ENCODE data around the gene GRWD1. TPM values are rescaled to one million over a fixed set of nuclear protein-coding genes. Genes with fewer than 3 reads are reported as not detected.

The GRWD1 gene
- total and polyA plus RNA-seq, 4 donors: 8.9 to 38.1 (median 21.9) TPM

DNA sequence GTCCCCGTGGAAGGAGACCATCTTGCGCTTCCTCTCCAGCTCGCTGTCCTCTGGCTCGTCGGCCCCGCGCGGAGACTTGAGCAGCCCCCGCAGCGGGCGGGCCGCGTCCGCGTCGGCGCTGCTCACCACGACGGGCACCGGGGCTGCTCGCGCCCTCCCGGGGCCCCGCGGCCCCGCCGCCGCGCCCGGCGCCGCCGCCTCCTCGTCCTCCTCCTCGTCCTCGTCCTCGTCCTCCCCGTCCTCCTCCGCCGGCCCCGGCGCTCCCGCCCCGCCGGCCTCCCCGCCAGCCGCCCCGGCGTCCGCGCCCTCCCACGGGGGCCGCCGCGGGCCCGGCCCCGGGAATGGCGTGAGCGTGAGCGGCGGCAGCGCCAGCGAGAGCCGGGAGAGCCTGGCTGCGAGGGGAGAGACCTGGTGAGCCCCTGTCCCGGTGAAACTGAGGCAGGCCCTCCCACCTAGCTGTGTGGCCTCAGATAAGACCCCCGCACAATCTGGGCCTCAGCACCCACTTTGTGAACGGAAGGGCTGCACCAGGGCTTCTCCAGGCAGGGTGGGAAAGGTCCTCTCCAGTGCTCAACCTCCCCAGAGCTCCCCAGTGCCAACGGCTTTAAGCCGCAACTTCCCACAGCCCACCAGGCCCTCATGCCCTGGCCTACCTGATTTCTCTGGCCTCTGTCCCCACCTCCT, 48.1 kb downstream of the GRWD1 start:
- 4 to 8% methylated on average over 36 to 70 of the region's 70 CpGs for WGBS, 2 donors
- Histone ChIP-seq H3K36me3 (ENCODE audit: control insufficient read depth in 4 of 4, insufficient read depth in 4 of 4, low read length in 4 of 4) (no peaks in the 10 kb centered on the region), H3K9me3 (ENCODE audit: control insufficient read depth in 4 of 4, insufficient read depth in 3 of 4, low read length in 3 of 4) (no peaks in the 10 kb centered on the region), H3K4me3 (peak overlapping the region; percentile 57), H3K9ac (ENCODE audit: insufficient read depth in 1 of 2, low read length in 2 of 2) (no peak overlapping the region), H3K4me1 (ENCODE audit: control insufficient read depth in 5 of 5, insufficient read depth in 5 of 5, low read length in 5 of 5) (peaks cover 0 to 9% (median 0%) of the 10 kb centered on the region in 5 donors), H3K27me3 (ENCODE audit: control insufficient read depth in 3 of 3, insufficient read depth in 3 of 3, low read length in 2 of 3) (peaks cover 0 to 33% (median 28%) of the 10 kb centered on the region in 3 donors), H3K27ac (ENCODE audit: low read depth in 1 of 2, low read length in 1 of 2) (peak overlapping the region; percentile 53 to 87)
- ATAC-seq (ENCODE audit: insufficient read depth, low FRiP score) (no peak), DNase-seq (no peak)
- TF ChIP-seq CTCF (IDR thresholded peaks at IDR 0.05; ENCODE audit: control extremely low read depth, extremely low read depth): no peak

DNA sequence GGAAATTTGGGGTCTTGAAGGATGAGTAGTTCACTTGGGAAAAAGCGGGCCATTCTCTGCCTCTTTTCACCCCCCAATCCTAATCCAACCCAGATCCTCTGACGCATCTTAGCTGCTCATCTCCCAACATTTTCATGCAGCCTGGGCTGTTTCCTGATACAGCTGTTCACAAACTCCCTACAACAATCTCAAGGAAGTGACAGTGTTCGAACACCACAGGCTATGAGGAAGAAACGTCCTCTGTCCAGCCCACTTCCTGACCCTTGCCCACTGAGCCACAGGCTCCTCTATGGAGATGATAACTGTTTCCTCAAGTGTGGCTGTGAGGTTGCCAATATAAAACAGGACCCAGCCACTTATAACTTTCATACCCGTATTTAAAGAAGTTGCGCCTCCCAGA, 49.6 kb downstream of the GRWD1 start:
- no peak overlapping the region for H3K4me3 ChIP-seq
- H3K9me3 ChIP-seq (ENCODE audit: control insufficient read depth in 4 of 4, insufficient read depth in 3 of 4, low read length in 3 of 4): no peaks in the 10 kb centered on the region
- H3K9ac ChIP-seq (ENCODE audit: insufficient read depth in 1 of 2, low read length in 2 of 2): no peak overlapping the region
- no peak for TF ChIP-seq CTCF (IDR thresholded peaks at IDR 0.05; ENCODE audit: control extremely low read depth, extremely low read depth)
- WGBS, 2 donors: 34 to 51% methylated on average over 6 of the region's 6 CpGs
- no peaks in the 10 kb centered on the region for H3K36me3 ChIP-seq (ENCODE audit: control insufficient read depth in 4 of 4, insufficient read depth in 4 of 4, low read length in 4 of 4)
- H3K4me1 ChIP-seq (ENCODE audit: control insufficient read depth in 5 of 5, insufficient read depth in 5 of 5, low read length in 5 of 5): peaks cover 0 to 10% (median 0%) of the 10 kb centered on the region in 5 donors
- ATAC-seq (ENCODE audit: insufficient read depth, low FRiP score) (no peak), DNase-seq (no peak)
- peaks cover 0 to 30% (median 25%) of the 10 kb centered on the region in 3 donors for H3K27me3 ChIP-seq (ENCODE audit: control insufficient read depth in 3 of 3, insufficient read depth in 3 of 3, low read length in 2 of 3)
- peak overlapping the region in 1 of 2 donors; percentile 32 for H3K27ac ChIP-seq (ENCODE audit: low read depth in 1 of 2, low read length in 1 of 2)

DNA sequence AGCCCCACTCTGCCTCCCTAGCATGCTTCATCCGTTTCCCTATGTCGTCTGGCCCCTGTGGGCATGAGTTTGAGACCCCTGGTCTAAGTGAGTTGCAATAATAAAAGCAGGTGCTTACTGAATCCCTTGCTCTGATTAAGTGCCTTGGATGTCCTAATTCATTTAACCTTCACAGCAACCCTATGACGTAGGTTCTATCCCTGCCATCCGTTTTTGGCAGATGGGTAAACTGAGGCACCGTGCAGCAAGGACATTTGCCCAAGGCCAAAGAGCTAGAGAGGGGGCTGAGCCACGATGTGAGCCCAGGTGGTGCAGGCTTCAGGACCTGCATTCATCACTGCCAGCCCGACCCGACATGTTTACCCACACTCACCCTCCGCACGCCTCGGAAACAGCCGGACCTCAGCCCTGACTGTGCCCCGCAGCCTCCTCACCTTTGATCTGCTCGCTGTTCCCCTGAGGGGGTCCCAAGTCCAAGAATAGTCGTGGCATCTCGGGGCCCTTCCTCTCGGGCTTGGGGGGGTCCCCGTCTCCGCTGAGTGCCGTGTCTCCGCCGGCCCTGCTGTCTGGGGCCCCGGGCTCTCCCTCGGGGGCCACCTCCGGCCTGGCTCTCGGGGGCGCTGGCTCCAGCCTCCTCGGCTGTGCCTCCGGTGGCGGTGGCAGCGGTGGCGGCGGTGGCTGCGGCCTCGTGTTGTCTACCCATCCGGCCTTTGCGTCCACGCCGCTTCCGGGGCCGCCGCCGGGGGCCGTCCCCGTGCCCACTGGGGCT, 51.4 kb downstream of the GRWD1 start:
- 75 to 77% methylated on average over 44 to 45 of the region's 45 CpGs for WGBS, 2 donors
- Histone ChIP-seq H3K9ac (ENCODE audit: insufficient read depth in 1 of 2, low read length in 2 of 2) (no peak overlapping the region), H3K9me3 (ENCODE audit: control insufficient read depth in 4 of 4, insufficient read depth in 3 of 4, low read length in 3 of 4) (peaks cover 0 to 6% (median 0%) of the 10 kb centered on the region in 4 donors), H3K4me1 (ENCODE audit: control insufficient read depth in 5 of 5, insufficient read depth in 5 of 5, low read length in 5 of 5) (peaks cover 0 to 14% (median 0%) of the 10 kb centered on the region in 5 donors), H3K27me3 (ENCODE audit: control insufficient read depth in 3 of 3, insufficient read depth in 3 of 3, low read length in 2 of 3) (peaks cover 0 to 26% (median 16%) of the 10 kb centered on the region in 3 donors), H3K4me3 (no peak overlapping the region), H3K27ac (ENCODE audit: low read depth in 1 of 2, low read length in 1 of 2) (no peak overlapping the region), H3K36me3 (ENCODE audit: control insufficient read depth in 4 of 4, insufficient read depth in 4 of 4, low read length in 4 of 4) (no peaks in the 10 kb centered on the region)
- no peak for DNase-seq
- no peak for ATAC-seq (ENCODE audit: insufficient read depth, low FRiP score)
- no peak for TF ChIP-seq CTCF (IDR thresholded peaks at IDR 0.05; ENCODE audit: control extremely low read depth, extremely low read depth)

Data from lung (tissue), 12 donors.